RCC 7860 (cell line): Measurements from ENCODE around the gene SWSAP1.
"Not testable (repeated sequence)": the region's sequence is repeated elsewhere in the genome, so short reads cannot be mapped to it uniquely, and the experiment has no call there.

ENCODE experiments used
- DNase-seq: peaks from one replicate; pipeline ENCODE4 v3.0.0-alpha.2; 2015; ENCODE audit warnings: low spot score
- FAIRE-seq: peaks from 2 replicates; lab custom pipeline; 2012; peaks lifted over from hg19 to GRCh38; lab: Jason Lieb, UNC

SWSAP1 gene

DNA sequence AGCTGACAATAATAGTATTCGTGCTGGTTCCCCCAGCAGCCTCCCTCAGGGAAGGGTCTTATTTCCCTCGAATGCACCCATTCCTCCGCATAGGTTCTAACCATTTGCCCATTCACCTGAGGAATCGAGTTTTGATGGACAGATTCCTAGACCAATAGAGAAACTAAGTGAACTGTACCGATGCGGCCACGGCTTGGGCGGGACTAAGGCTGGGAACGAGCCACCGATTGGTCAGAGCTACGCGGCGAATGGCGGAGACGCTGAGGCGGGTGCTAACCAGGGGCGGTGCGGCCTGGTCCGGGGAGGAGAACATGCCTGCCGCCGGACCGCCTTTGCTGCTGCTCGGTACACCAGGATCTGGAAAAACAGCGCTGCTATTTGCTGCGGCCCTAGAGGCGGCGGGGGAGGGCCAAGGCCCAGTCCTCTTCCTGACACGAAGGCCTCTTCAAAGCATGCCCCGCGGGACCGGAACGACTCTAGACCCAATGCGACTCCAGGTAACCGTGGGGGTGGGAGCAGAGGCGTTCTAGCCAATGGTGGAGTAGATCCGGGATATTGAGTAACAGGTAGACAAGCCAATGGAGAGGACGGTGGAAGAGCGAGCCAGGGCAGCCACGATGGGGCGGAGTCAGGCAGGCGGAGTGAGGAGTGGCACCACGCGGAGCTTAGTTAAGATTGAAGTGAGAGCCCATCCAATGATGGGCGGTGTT lies at the start of gene SWSAP1:
Gene SWSAP1 (plus strand): TSS at position 234 of the 710 bp plus-strand sequence. CDS start 15 bp downstream, at position 249.
- DNase-seq: peak; percentile 99

GRCh38 chr19:11324748-11325389 lies 49.6 kb upstream of the SWSAP1 start:
- FAIRE-seq: no peak
- DNase-seq: no peak

More for the DNA sequence above, at the start of gene SWSAP1:
- peak; percentile 95 for FAIRE-seq

GRCh38 chr19:11325544-11325943 lies 48.9 kb upstream of the SWSAP1 start:
- no peak for FAIRE-seq
- no peak for DNase-seq

DNA sequence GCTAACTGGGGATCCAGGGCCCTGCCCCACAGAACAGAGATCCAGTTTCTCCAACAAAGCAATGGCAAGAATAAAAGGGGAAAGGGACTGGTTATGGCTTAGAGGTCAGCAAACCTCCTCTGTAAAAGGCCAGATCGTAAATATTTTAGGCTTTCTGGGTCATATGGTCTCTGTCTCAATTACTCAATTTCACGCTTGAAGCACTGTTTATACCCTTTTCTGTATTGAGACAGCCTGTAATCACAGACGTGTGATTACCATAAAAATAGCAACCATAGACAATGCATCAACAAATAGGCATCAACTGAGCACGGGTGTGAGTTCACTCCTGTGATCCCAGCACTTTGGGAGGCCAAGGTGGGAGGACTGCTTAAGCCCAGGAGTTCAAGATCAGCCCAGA lies 44.3 kb upstream of the SWSAP1 start:
- no peak for FAIRE-seq

GRCh38 chr19:11331502-11331901 lies 43.0 kb upstream of the SWSAP1 start:
- DNase-seq (no peak), FAIRE-seq (no peak)

More for the DNA sequence above, 44.3 kb upstream of the SWSAP1 start:
- DNase-seq: no peak

GRCh38 chr19:11332822-11333221 lies 41.6 kb upstream of the SWSAP1 start:
- no peak for FAIRE-seq
- no peak for DNase-seq

- peak; percentile 9 for DNase-seq
- FAIRE-seq: not testable (repeated sequence)
Measured at GRCh38 chr19:11333838-11334237, 40.6 kb upstream of the SWSAP1 start.

GRCh38 chr19:11335449-11336146 lies 38.9 kb upstream of the SWSAP1 start:
- DNase-seq (no peak), FAIRE-seq (no peak)

DNA sequence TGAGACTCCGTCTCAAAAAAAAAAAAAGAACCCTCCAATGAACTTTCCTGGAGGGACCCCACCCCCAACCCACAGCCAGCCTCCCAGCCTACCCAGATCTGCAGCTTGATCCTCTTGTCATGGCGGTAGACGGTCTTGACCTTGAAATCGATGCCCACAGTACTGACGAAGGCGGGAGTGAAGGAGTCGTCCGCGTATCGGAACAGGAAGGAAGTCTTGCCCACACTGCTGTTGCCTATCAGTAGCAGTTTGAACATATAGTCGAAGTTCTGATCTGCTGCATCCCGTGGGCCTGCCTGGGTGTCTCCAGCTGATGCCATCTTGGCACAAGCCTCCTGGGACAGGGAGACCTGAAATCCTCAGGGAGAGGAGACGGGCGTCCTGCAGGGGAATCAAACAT lies 37.4 kb upstream of the SWSAP1 start:
- DNase-seq: no peak
- no peak for FAIRE-seq

GRCh38 chr19:11338121-11338520 lies 36.3 kb upstream of the SWSAP1 start:
- DNase-seq: no peak
- no peak for FAIRE-seq

GRCh38 chr19:11338569-11339253 lies 35.8 kb upstream of the SWSAP1 start:
- no peak for DNase-seq
- no peak for FAIRE-seq

DNA sequence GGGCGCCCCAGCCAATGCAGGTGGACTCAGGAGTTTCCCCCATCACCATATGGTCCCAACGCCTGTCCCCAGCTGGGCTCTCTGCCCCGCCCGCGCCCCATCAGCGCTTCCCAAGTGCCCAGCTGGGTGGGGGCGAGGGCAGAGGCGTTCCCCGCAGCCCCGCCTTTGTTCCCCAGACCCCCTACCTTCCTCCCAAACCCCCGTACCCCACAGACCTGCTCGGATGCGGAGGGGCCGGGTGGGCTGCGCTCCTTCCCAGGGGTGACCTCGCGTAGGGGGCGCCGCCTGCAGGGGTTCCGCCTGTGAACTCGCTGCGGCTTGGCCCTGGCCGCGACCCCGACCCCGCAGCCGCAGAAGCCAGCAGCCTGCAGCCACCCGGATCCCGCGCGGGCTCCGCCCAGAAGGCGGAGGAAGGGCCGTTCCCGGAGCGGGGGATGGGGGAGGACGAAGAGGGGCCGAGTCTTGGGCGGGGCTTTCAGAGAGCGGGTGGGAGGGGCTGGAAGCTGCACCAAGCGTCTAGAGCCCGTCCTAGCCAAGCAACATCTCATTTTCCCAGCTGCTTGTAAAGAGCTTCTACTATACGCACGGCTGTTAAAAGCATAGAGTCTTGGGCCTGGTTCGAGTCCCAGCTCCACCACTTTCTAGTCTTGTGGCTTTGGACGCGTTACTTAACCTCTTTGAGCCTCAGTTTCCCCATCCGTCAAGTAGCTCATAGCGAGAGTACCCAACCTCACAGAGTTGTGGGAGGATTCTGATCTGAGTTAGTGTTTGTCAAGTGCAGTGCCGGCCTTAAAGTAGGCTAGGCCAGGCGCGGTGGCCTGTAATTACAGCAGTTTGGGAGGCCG lies 35.0 kb upstream of the SWSAP1 start, which contains the start of gene RAB3D:
Gene RAB3D (minus strand): TSS at position 404 of the 845 bp plus-strand sequence. CDS start 2,258 bp downstream, outside the sequence.
- peak; percentile 7 for DNase-seq

GRCh38 chr19:11340099-11340467 lies 34.4 kb upstream of the SWSAP1 start:
- FAIRE-seq, DNase-seq: not testable (repeated sequence)

More for the DNA sequence above, 35.0 kb upstream of the SWSAP1 start, which contains the start of gene RAB3D:
- no peak for FAIRE-seq

DNA sequence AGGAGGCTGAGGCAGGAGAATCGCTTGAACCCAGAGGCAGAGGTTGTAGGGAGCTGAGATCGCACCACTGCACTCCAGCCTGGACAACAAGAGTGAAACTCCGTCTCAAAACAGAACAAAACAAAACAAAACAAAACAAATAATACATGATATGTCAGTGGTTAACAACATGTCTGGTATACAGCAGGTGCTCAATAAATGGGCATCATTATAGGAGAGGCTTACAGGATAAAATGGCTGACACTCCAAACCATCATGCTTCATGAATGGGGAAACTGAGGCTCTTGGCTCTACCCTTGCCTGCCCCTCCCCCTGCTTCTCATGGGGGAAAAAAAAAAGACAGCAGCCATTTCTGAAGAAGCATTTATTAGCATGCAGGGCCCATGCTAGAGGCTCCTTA lies 32.0 kb upstream of the SWSAP1 start:
- FAIRE-seq (no peak), DNase-seq (no peak)

GRCh38 chr19:11345122-11345803 lies 29.2 kb upstream of the SWSAP1 start:
- FAIRE-seq (no peak), DNase-seq (peak; percentile 15)

- FAIRE-seq: peak; percentile 96
- DNase-seq: peak; percentile 96
Measured at GRCh38 chr19:11346104-11346940, 28.1 kb upstream of the SWSAP1 start, which contains the start of the genes CCDC159 and TMEM205. Gene CCDC159 (plus strand): TSS chr19:11346519. CDS start chr19:11346607, 88 bp downstream. Gene TMEM205 (minus strand): TSS chr19:11346268. CDS start chr19:11345619, 649 bp downstream.

- DNase-seq (no peak), FAIRE-seq (no peak)
Measured at GRCh38 chr19:11347546-11348039, 26.9 kb upstream of the SWSAP1 start.

DNA sequence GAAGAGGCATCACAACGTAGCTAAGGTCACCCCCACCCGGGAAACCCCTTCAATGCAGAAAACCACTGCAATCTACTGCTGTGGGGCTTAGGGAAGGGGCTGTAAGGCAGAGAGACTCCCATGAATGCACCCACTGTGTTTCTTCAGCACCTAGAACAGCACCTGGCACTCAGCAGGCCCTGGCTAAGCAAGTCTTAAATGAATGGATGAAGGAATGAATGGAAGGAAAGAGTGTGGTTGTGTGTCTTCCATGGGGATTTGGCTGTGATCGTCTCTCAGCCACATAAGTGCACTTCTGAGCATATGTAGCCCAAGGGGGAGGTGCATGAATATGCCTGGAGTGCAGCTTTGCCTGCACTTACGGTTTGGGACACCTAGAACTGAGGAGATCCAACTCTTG lies 25.3 kb upstream of the SWSAP1 start:
- FAIRE-seq: no peak

More for the DNA sequence above, 25.3 kb upstream of the SWSAP1 start:
- no peak for DNase-seq
